Adrenal gland (tissue), 5 donors: Measurements from ENCODE around the gene GLMN.
"Not testable (repeated sequence)": the region's sequence is repeated elsewhere in the genome, so short reads cannot be mapped to it uniquely, and the experiment has no call there.

ENCODE experiments used
- POLR2A ChIP-seq, 2 donors: fragments of 450-650 bp; IDR thresholded peaks; one replicate each; pipeline ENCODE4 v1.6.1; 2017; ENCODE audit warnings: antibody characterized with exemption in 2 of 2, mild to moderate bottlenecking in 2 of 2, moderate library complexity in 1 of 2
- TF ChIP-seq, protein P1 (sequence below), 6 experiments: fragments of 450-650 bp in 4 of 6; fragments of 200-600 bp in 2 of 6; sonication (generic) in 1 of 6; IDR thresholded peaks; 1 replicate in 5 of 6; 2 replicates in 1 of 6; pipeline versions ENCODE4 v1.5.1 to v1.8.0; 2016 to 2021; ENCODE audit warnings: antibody characterized with exemption in 6 of 6, mild to moderate bottlenecking in 2 of 6, moderate library complexity in 1 of 6
- donor health status: DM: no; HTN: no; CAD: no.

DNA sequence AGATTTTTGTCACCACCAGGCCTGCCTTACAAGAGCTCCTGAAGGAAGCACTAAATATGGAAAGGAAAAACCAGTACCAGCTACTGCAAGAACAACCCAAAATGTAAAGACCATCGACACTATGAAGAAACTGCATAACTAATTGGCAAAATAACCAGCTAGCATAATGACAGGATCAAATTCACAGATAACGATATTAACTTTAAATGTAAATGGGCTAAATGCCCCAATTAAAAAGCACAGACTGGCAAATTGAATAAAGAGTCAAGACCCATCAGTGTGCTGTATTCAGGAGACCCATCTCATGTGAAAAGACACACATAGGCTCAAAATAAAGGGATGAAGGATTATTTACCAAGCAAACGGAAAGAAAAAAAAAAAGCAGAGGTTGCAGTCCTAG is 44.1 kb downstream of the GLMN start:
- not testable (repeated sequence) for TF ChIP-seq POLR2A (IDR thresholded peaks at IDR 0.05)
- TF ChIP-seq, protein P1, sequence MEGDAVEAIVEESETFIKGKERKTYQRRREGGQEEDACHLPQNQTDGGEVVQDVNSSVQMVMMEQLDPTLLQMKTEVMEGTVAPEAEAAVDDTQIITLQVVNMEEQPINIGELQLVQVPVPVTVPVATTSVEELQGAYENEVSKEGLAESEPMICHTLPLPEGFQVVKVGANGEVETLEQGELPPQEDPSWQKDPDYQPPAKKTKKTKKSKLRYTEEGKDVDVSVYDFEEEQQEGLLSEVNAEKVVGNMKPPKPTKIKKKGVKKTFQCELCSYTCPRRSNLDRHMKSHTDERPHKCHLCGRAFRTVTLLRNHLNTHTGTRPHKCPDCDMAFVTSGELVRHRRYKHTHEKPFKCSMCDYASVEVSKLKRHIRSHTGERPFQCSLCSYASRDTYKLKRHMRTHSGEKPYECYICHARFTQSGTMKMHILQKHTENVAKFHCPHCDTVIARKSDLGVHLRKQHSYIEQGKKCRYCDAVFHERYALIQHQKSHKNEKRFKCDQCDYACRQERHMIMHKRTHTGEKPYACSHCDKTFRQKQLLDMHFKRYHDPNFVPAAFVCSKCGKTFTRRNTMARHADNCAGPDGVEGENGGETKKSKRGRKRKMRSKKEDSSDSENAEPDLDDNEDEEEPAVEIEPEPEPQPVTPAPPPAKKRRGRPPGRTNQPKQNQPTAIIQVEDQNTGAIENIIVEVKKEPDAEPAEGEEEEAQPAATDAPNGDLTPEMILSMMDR (IDR thresholded peaks at IDR 0.05), result not testable (repeated sequence)
